Activated effector memory CD4-positive, alpha-beta T cell treated with Interleukin-2 at 50 U/mL for 16 hours (primary cell): ENCODE data around the gene PDE3A.

Source experiments
- DNase-seq: peaks from one replicate; pipeline ENCODE4 v3.0.0-alpha.2; 2020

PDE3A gene

DNA sequence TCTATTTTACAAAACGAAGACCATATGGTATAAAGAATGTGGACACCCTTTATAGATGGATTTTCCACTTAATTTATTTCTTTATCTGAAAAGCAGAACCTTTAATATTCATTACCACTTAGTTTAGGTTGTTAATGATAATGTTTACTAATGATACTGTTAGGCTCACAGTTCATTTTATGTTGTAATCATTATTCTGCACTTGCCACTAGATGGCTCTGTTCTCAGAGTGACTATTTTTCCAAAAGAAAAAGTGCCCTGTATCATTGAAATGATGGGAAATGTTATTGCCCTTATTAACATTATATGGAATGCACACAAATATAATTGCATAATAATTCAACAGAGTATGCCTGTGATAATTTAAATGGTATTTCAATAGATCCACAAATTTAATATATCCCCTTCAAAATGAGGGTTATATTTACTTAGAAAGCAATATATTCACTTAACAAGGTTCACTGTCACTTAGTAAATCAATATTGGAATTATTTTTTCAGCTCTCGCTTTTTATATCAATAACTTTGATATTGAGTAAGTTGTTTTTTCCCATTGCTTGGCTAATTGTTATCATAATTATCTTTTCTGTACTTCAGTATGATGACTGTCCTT lies 95.7 kb downstream of the PDE3A start:
- no peak for DNase-seq

DNA sequence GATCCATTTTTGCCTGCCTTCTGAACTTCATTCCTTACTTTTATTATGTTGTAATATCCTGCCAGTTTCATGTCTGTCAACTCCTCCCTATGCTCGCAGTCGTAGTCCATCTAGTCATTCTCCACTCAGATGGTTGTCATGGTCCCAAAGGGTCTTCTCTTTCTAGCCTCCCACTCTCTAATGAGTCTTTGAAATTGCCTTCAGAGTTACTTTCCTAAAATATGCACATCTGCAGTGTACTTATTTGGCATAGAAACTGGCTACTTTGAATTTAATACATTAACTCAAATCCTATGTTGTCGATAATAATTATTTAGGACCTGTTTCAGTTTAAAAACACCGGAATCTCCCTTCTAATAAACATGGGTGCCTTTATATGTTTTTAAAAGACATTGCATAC lies 101.0 kb downstream of the PDE3A start:
- no peak for DNase-seq

DNA sequence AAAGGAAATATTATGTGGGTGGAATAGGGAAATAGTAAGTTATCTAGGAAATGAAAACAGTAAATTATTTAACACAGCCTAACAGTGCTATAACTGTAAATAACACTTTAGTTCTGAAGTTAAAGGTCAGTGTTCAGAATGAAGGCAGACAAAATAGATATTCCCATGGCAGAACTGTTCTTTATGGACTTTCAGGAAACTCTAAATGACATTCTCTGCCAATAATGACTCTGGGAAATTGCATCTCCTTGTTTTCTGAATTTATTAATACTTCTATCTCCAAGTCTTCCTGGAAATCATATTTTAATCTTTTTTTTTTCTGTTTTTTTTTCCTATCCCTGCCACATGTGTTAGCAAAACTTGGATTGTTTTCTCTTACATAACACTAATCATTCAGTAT lies 101.4 kb downstream of the PDE3A start:
- no peak for DNase-seq

DNA sequence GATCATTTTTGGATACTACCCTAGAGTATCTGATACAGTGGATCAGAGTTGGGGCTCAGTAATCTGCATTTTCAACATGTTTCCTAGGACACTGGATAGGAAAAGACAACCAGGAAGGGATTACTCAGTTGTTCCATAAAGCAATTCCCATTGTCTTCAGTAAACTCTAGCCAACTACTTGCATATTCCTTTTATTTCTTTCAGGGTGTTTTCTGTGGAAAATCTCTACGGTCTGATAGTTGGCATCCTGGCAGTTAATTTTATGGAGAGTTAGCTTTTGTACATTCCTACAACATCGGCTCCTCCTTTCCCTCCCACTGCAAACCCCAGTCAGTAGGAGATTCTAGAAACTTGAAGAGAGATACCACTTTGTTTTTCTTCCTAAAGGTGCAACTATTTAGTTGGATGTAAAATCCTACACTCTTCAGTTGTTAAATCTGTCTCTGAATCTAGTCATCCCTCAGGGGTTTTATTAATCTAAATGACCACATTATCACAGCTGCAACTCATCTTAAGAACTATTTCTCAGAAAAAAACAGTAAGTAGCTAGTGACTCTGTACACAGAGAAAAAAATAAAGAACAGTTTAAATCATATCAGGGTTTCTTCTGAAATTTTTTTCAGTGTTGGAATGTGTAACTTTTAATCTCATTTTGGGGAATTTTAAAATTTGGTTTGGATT lies 103.9 kb downstream of the PDE3A start:
- no peak for DNase-seq

DNA sequence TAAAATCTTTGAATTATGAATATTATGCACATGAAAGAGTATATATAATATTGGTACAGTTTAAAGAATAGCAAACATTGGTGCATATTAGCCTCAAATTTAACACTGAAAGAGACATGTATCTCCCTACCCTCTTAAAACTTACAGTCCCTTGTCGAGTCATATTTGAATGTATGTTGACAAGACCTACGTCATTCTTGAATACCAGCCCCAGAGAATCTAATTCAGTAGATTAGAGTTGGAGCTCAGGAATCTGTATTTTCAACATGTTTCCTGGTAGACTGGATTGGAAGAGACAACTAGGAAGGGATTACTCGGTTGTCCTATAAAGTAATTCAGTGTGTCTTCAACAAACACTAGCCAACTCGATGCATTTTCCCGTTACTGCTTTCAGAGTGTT lies 104.8 kb downstream of the PDE3A start:
- DNase-seq = no peak

DNA sequence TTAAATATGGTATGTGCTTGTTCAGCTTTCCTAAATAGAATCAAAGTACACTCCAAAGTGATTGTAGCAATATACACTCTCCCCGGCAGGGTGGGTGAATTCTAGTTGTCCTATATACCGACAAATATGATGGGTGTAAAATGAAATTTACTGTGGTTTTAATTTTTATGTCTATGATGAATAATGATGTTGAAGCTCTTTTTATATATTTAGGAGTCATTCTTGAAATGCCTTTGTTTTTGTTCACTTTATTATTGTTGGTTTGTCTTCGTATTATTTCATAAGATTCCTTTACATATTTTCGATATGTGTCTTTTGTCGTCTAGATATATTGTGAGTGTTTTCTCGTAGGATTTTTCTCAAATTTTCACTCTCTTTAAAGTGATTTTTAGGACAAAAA lies 105.7 kb downstream of the PDE3A start:
- DNase-seq = no peak

DNA sequence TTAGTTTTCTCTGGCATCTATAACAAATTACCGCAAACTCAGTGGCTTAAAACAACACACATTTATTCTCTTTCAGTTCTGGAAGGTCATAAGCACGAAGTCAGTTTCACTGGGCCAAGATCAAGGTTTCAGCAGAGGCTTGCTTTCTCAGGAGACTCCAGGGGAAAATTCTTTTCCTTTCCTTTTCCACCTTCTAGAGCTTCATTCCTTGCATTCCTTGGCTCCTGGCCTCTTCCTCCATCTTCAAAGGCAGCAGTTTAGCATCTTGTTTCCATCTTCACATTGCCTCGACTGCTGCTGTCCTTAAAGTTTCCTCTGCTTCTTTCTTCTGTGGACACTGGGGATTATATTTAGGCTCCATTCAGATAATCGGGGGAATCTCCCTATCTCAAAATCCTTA lies 106.1 kb downstream of the PDE3A start:
- DNase-seq = no peak

DNA sequence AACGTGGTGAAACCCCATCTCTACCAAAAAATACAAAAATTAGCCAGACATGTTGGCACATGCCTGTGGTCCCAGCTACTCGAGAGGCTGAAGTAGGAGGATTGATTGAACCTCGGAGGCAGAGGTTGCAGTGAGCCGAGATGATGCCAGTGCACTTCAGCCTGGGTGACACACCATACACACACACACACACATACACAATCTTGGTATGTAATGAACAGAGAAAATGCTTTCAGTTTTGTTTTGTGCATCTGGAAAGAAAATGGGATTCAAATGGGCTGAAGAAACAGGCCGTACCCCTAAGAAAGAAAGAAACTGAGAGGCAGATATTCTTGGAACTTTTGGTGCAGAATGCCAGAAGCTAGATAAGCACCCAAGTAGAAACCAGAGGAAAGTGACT lies 107.2 kb downstream of the PDE3A start:
- DNase-seq = no peak

DNA sequence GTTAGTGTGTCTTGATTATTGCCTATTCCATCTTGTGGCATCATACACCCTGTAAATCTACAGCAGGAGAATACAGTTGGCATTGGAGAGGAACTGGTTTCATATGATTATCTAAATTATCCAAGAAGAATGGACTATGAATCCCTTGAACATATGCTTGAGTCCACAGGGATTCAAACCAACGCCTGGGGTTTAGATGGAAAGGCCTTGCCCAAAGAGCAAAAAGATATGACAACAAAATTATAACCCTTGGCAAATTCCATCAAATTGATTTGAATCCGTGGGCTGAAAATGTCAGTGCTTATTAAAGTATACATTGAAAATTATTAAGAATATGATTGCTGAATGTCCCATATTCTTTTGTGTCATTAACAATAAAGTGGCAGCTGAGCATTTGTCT lies 108.2 kb downstream of the PDE3A start:
- no peak for DNase-seq

DNA sequence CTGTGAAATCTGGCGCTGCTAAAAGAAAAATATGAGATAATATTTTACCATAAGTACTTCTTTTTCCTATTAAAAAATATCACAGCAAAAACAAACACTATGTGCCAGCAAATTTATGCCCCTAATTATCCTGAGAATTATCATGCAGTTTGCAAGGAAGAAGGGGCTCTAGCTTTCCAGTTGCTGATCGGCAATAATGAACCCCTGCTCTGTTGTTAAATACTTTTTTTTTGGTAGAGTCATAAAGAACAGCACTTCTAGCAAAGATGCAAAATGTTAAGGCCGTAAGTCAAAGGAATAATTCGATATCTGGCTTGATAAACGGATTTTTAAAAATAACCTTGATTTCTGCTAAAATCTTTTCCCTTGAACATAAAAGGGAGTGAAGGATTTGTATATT lies 108.9 kb downstream of the PDE3A start:
- DNase-seq = no peak

DNA sequence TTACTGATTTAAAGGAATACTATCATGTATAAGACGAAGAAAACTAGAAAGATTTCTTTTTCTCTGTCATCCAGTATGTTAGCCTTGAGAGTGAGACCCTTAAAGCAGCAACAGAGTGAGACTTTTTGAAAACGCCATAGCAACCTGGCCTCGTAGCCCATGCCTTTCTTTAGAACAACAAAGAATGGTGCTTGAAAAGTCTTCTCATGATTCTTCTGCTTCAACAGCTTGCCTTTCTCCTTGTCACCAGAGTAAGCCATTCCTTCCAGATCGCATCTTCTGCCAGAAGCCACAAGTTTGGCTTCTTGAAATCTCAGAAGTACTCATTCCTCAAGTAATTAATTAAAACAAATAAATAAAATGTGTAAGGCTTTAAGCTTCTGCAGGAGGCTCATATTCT lies 109.3 kb downstream of the PDE3A start:
- DNase-seq = no peak

DNA sequence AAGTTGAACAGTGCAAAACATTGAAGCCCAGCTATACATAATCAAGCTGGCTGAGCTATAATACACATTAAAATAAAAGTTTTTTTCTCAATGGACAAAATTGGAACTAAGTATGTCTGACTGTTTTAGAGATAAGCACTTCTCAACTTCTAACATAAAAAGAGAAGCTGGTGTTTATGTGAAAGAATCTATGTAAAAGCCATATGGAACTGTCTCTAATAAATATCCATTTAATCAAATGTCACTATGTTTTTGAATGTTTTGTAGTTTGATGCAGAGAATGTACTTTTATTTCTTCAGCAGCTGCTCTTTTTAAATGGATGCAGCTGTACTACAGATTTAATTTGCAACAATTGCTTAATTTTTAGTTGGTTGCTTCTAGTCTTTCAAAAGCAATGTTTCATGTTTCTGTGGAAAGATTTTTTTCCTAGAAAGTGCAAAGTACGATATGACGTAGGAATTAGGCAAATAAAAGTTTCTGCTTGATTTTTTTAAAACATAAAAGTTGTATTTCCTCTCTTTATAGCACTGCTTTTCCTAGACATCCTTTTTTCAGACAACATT lies 114.2 kb downstream of the PDE3A start:
- DNase-seq = no peak

DNA sequence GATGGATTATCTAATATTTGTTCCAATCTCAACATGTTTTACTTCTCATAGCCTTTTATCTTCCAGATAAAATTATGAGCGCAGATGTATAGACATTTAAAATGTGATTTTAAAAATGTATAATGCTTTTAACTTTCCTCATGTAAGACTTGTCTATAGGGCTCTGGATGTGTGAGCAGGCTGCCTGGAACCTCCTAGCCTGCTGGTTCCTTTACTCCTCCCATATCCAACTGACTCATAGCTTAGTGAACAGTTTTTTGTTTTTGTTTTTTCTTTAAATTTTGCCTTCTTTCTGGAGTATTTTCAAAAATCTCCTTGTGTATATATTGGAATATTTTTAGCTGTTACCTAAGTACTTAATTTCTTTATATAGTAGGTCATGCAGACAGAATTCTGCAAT lies 115.4 kb downstream of the PDE3A start:
- no peak for DNase-seq

DNA sequence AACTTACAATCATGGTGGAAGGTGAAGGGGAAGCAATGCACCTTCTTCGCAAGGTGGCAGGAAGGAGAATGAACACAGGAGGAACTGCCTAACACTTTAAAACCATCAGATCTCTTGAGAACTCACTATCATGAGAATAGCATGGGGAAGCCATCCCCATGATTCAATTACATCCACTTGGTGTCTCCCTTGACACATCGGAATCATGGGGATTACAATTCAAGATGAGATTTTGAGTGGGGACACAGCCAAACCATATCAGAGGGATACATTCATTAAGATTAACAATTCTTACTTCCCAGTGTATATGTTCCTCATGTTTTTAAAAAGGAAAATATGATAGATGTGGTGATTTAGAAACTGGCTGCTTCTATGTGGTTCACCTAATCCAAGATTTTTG lies 117.9 kb downstream of the PDE3A start:
- DNase-seq = no peak

DNA sequence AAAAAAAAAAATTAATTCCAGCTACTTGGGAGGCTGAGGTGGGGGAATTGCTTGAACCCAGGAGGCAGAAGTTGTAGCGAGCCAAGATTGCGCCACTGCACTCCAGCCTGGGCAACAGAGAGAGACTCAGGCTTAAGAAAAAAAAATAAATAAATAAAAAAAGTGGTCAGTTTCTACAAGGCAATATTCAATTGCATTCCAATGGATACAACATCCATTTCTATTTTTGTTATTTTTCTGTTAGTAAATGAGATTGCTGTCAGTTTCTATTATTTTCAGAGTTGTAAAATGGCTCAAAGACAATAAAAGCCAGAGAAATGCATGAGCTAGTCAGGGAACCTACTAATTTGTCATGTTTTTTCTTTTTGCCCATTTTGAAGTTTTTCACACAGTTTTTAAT lies 119.2 kb downstream of the PDE3A start:
- DNase-seq = no peak

DNA sequence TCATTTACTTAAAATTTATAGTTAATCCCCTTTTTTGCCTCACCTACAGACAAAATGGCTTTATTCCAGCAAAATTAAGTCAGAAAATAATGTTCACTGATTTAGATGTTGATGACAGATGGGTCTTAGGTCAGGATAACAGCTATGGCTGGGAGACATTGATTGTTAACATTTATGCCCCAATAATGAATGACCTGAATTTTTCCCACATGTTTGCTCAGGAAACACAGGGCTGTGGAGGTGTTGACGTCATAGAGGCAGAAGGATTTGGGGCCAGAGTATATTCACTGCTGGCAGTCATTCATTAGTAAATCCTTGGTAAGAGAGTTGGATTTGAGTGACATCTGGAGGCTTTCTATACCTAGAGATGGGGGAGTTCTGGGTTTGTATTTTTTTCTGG lies 121.3 kb downstream of the PDE3A start:
- DNase-seq = no peak

DNA sequence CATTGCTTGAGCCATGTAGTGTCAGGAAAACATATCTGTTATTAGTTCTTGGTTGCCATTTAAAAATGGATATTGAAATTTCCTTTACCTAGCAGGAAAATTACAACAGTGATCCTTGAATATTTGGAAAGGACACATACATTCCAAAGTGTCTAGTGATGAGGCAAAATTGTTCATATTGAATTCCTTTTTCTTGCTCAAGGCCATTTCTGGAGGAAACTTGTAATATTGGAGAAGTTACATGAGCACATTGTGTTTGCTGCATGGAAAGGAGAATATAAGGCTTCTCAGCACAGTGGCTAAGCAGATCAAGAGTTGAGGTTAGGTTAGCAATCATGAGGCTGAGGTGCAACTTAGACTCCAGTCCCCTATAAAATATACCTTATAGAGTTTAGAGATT lies 121.9 kb downstream of the PDE3A start:
- no peak for DNase-seq

DNA sequence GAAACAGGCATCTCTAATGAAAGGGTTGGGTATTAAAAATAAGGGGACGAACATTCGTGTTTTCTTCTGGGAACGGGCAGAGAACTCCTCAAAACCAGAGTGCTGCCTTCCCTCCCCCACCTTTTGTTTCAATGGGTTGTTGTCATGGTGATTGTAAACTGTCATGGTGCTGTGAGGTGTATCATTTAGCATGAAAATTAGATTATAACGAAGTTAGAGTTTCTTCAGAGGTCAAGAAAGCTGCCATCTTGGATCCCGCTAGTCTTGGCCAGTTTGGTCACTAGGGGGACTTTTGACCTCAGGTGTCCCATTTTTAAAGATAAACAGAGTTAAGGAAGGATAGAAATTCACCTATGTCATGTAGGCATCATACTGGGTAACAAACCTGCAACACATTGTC lies 123.0 kb downstream of the PDE3A start:
- DNase-seq = no peak

DNA sequence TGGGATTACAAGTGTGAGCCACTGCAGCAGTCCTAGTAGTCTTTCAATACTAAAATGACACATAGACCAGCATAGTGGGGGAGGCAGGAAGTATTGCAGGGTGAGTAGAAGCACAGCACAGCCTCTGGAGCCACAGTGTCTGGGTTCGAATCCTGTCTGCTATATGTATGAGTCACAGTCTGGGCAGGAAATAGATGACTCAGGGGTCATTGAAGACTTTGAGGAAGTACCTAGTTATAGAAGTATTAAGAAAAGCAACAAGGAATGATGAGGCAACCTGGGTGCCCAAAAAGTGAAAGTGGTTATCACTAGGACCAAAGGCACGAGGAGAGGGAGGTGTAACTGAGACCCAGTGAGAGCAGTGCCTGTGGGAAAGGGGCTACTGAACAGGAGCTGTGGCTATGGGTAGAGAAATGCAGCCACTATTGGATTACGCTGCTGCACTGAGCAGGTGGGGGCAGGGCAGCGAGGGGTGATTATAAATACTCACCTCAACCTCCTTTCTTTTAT lies 124.0 kb downstream of the PDE3A start:
- DNase-seq = no peak

DNA sequence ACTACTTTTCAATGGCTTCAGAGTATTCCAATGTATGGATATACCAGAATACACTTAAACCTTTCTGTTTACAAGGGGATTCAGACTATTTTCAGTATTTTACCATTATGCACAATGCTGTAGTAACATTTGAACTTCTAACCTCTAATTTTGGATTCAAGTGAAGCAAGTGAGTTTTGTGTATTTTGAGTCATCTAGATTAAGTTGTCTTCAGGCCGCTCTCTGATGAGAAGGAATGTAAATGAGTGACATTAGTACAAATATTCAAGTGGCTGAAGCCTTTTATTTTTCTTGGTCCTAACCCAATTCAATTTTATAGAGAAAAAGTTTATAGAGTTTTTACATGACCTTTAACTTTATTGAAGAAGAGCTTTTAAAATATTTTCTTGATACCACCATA lies 125.6 kb downstream of the PDE3A start:
- no peak for DNase-seq

DNA sequence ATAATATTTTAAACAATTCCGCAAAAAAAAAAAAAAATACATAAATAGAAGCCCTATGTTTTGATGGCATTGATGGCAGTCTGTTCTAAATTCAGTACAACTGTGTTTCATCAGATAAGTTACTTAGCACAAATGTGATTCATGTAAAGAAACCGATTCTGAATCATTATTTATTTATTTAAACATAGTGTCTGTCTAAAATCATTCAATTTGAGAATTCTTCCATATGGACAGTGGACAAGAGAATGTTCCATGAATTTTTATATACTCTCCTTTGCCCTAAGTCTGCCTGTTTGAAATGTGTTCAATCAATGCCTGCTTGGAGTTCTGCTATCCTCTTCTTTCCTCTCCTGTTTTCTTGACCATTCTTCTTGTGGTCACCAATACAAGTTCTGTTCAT lies 126.5 kb downstream of the PDE3A start:
- no peak for DNase-seq

DNA sequence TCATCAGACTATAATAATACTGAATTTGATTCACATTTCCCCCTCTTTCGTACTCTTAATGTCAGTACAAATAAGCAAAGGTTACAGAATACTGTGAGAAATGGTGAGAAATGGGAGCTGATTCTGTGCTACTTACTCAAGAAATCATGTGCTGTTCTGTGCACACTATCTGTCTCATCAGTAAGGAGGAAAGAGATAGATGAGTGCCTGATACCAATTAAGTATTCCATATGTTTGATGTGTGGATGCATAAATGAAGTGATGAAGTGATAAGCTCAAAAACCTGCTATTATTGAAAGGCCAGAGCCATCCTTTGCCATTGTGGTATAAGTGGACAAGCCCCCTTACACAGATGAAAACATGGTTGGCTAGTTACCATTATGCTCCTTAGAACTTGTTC lies 127.7 kb downstream of the PDE3A start:
- DNase-seq = no peak

DNA sequence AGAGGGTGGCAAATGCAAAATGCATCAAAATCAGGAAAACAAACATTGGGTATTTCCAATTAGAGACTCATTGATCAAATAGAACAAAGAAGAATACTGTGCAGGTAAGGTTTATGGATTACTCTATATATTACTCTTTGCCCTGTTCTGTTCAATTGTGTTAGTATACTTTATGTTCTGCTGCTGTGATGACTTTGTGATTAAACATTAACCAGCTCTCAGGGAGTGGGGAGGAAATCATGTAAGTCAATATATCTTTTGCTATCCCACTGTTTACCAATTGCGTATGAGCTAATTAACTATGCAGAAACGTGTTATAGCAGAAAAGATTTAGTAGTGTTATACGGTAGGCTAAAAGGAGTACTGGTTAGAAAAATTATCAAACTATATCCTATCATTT lies 129.4 kb downstream of the PDE3A start:
- DNase-seq = no peak

DNA sequence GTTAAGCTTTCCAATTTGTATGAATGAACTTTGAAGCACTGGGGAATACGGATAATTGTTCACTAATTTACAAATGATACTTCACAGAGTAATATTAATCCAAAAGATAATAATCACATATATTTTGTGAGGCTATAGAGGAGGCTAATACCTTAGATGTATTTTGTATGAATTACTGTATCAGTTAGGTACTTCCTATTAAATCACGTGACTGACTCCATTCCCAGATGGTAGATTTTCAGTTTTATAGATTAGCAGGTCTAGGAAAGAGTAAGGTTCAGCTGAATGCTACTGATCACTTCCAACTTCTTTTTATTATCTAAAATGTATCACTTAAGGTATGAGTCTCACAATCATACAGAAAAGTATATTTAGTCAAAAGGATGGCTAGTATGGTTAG lies 133.6 kb downstream of the PDE3A start:
- no peak for DNase-seq

DNA sequence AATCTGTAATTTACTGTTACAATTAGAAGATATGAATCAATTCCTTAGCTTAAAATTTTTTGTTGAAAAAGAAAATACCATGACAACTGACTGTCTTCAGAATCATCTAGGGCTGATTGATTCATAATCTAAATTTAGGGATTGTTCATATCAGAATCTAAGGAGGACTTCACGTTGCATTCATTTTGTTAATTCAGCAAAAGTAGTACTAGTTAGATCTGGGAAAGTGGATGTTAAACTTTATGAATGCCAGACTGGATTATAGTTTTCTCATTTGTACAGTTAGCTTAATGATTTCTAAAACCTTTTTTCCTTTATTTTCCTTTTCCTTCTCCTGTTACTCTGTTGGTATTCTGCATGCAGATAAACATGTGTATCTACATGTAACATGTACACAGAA lies 135.5 kb downstream of the PDE3A start:
- no peak for DNase-seq
